HG02884 (cell line): ENCODE data around the gene ANKRD28.
"Not testable (repeated sequence)": the region's sequence is repeated elsewhere in the genome, so short reads cannot be mapped to it uniquely, and the experiment has no call there.

Experiments
- ATAC-seq: cut with Tn5 transposase; IDR thresholded peaks from one replicate; pipeline ENCODE4 v1.9.1; 2021; ENCODE audit warnings: mild to moderate bottlenecking, moderate library complexity; ENCODE audit not compliant: unreplicated experiment

The ANKRD28 gene

DNA sequence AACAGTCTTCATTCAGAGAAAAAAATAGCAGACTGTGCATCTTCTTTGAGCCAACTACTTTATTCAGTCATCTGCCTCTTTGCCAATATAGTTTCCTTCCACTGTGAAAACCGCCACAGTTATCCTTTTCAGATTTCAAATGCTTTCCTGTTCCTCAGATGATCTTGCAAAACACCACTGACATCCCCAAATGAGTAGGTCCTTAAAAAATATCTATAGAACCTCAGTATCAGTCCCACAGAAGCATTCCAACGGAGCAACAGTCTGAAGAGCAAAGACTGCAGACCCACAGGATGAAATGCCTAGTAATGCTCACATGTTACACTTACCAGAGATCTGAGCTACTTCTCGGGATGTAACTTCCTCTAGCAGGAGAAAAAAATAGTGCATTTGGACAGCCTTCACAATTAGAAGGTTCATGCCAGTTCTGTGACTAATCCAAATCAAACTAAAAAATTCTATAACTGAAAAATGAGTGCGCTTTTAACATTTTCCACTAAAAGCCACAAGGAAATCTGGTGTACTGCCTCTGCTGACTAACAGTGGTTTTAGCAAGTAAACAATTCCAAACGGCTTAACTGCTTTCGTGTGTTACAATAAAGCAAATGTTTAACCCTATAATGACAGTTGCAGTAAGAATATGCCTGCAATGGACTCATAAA, at the start of gene ANKRD28:
ANKRD28 (minus strand) TSS at position 338 of the 662 bp plus-strand sequence. CDS start 1,458 bp downstream, outside the sequence.
- ATAC-seq: no peak

- no peak for ATAC-seq
Observed at GRCh38 chr3:15847239-15847638, 49.5 kb upstream of the ANKRD28 start.

- ATAC-seq: no peak
Observed at GRCh38 chr3:15846606-15847005, 48.8 kb upstream of the ANKRD28 start.

DNA sequence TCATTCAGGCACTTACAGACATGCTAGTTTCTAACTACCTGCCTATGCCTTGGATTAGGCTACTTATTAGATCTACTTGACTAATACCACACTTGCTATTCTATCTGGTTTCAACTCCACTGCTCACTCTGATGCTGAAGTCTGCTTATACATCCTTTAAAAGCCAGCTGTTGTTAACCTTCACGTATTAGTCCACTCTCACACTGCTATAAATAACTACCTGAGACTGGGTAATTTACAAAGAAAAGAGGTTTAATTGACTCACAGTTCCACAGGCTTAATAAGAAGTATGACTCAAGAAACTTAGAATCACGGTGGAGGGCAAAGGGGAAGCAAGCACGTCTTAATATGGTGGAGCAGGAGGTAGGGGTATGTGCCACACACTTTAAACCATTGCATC, 47.7 kb upstream of the ANKRD28 start:
- peak; percentile 66 for ATAC-seq

- no peak for ATAC-seq
Observed at GRCh38 chr3:15844889-15845288, 47.1 kb upstream of the ANKRD28 start.

- not testable (repeated sequence) for ATAC-seq
Observed at GRCh38 chr3:15841091-15841973, 43.6 kb upstream of the ANKRD28 start.

DNA sequence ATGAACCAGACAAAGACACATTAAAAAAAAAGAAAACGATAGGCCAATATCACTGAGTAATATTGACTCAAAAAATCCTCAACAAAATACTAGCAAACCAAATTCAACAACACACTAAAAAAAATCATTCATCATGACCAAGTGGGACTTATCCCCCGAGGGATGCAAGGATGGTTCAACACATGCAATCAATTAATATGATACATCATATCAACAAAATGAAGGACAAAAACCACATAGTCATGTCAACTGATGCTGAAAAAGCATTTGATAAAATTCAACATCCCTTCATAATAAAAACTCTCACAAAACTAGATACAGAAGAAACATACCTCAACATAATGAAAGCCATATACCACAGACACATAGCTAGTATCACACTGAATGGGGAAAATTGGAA, 41.8 kb upstream of the ANKRD28 start:
- ATAC-seq: no peak

DNA sequence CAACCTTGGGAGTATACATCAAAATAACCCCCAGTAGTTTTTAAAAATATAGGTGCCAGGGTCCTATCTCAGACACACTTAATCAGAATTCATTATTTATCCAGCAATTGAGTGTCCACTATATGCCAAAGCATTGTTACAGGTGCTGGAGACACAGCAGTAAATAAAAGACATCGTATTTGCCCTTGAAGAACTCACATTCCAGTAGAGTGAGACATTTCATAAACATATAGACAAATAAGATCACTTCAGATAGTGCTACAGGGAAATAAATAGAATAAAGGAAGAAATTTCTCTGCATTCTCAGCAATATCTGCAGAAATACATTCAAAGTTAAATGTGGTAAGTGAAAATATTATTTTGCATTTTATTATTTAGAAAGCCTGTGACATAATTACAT, 34.1 kb upstream of the ANKRD28 start:
- no peak for ATAC-seq

DNA sequence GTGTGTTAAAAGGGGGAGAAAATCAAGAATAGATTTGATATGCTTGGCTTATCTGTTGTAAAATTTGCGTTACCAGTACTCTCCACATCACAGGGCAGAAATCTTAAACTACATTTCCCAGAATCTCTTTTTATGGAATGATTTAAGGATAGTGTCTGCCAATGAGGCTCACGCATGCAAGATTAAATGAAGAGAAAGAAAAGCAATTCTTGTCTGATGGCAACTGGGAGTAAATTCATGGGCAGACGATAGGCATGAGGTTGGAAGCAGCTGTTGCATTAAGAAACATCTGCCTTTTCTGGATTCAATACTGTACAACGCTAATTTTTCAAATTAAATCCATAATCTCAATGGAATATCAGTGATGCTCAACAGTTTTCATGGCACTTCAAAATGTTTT, 27.2 kb upstream of the ANKRD28 start:
- no peak for ATAC-seq

DNA sequence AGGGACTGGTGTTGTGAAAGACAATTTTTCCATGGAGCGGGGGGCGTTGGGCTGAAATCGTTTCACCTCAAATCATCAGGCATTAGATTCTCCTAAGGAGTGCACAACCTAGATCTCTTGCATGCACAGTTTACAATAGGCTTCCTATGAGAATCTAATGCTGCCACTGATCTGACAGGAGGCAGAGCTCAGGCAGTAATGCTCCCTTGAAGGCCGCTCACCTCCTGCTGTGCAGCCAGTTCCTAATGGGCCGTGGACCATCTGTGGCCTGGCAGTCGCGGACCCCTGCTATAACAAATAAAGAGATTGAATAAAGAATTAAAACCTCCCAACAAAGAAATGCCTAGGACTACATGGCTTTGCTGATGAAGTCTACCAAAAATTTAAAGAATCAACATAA, 25.3 kb upstream of the ANKRD28 start:
- no peak for ATAC-seq

GRCh38 chr3:15822281-15822680, 24.5 kb upstream of the ANKRD28 start:
- no peak for ATAC-seq

DNA sequence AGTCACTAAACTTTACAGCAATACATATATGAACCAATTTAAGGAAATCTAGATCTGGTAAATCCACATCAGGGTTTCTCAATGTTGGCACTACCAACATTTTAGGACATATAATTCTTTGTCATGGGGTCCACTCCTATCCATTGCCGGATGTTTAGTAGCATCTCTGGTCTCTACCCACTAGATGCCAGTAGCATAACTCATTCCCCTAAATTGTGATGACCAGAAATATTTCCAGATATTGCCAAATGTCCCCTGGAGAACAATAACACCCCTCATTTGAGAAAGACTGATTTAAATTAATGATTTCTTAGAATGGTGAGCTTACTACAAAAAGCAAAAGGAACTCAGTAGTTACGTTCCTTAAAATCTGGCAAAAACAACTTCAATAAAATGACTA, 23.1 kb upstream of the ANKRD28 start:
- ATAC-seq: no peak

- no peak for ATAC-seq
Observed at GRCh38 chr3:15819576-15819975, 21.8 kb upstream of the ANKRD28 start.

DNA sequence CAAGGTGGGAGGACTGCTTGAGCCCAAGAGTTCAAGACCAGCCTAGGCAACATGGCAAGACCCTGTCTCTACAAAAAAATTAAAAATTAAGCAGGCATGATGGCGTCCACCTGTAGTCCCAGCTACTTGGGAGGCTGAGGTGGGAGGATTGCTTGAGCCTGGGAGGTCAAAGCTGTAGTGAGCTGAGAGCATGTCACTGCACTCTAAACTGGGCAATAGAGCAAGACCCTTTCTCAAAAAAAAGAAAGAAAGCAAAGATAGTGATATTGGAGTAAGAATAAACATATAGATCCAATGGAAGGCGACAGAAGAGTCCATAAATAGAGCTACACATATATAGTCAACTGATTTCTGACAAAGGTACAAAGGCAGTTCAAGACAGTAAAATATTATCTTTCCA, 21.3 kb upstream of the ANKRD28 start:
- no peak for ATAC-seq

- ATAC-seq: no peak
Observed at GRCh38 chr3:15815696-15816095, 17.9 kb upstream of the ANKRD28 start.

GRCh38 chr3:15813079-15813478, 15.3 kb upstream of the ANKRD28 start:
- ATAC-seq: not testable (repeated sequence)

GRCh38 chr3:15812183-15812582, 14.4 kb upstream of the ANKRD28 start:
- no peak for ATAC-seq

DNA sequence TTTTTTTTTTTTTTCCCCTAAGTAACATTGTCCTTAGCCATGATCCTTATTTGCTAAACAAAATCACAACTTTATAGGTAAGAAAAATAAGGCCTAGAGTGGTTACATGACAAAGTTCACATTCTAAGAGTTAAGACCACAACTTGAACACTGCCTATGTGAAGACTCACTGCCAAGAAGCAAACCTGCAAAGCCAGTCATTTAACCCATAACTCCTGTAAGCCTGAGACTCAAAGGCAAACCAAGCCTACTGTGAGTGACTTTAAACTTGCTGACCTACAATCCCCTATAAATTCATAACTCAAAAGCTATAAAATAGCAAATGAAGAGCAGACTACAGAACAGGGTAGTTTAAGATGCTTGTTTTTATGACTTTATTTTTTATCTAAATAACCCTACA, 12.9 kb upstream of the ANKRD28 start:
- ATAC-seq: peak; percentile 37

- no peak for ATAC-seq
Observed at GRCh38 chr3:15809313-15809712, 11.5 kb upstream of the ANKRD28 start.

DNA sequence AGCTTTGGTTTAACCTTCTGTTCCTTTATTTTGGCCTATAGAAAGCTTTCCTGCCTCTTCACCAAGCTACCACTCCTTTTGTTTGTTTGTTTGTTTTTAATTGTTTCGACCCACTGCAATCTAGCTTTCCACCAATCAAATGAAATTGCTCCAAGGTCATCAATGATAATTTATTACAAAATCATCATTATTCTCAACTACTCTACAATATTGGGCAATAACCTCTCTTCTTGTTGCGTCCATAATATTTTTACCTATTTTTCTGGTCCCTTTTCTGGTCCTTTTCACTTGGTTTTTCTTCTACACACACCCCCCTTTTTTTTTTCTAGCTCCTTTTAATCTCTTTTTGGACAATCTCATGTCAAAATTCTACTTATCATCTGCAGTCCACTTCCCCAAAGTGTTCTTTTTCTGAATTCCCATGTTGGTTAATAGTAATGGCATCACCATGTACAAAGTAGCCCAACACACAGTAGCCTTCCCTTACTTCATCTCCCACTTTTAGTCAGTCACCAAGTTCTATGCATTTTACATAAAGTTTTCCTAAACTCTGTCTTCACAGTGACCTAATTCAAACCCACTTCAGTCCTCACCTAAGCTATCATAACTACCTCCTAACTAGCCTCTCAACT, 11.0 kb upstream of the ANKRD28 start:
- no peak for ATAC-seq

DNA sequence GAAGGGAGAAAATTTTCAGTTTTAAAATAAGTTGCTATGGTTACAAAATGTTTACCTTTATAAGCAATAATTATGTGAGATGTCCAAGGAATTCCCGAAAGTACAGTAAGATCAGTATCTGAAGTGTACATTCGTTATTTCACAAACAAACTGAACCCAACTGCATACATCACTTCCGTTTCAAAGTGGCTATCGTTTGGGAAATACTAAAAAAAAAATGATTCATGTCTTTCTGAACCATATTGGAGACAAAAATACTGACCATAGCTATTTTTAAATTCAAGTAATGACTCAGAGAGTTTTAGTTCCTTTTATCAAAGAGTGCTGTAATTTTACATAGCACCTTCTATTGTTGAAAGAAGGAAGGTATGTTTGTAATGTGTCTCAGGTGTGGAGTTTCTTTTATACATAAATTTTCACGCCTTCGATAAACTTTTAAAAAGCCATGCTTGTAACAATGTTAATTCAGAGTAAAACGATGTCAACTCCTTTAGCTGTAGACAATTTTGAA, 8.0 kb upstream of the ANKRD28 start:
- ATAC-seq: peak; percentile 67
